Measurements from ENCODE around the gene SP4.

Gene SP4

DNA sequence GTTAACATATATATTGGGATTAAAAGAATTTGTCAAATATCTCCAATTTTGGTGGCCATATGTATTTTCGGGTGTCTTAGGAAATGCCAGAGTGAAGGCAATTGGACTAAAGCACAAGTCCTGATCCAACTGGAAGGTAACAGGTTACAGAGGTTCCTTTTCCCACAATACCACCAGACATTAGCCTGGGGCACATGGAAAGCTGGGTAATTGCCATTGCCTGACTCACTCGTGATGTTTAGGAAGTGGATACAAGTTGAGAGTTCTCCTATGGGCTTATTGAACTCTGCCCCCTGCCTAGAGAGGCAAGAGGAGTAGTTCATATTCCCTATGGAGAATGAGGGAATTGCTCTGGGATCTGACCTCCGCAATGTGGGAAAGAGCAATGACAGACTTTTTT lies 120.6 kb downstream of the SP4 start:
- Histone ChIP-seq H3K9ac (ENCODE audit: low read length) (no peak overlapping the region), H3K36me3 (ENCODE audit: insufficient read depth, low read length) (no peaks in the 10 kb centered on the region), H3K4me3 (ENCODE audit: low read depth, low read length, poor library complexity, severe bottlenecking) (no peak overlapping the region), H3K4me2 (ENCODE audit: low read length) (no peak overlapping the region), H3K9me2 (ENCODE audit: low read depth, low read length) (no peaks in the 10 kb centered on the region), H3K27me3 (ENCODE audit: insufficient read depth, low read length) (no peaks in the 10 kb centered on the region), H3K27ac (ENCODE audit: low read depth, low read length, poor library complexity, severe bottlenecking) (no peak overlapping the region), H4K20me1 (ENCODE audit: insufficient read depth, low read length) (no peaks in the 10 kb centered on the region), H3F3A (ENCODE audit: insufficient read depth, low read length) (no peaks in the 10 kb centered on the region), H3K79me2 (ENCODE audit: insufficient read depth, low read length) (no peaks in the 10 kb centered on the region), H3K9me3 (ENCODE audit: low read length) (no peaks in the 10 kb centered on the region), H2AFZ (ENCODE audit: low read length) (no peak overlapping the region), H3K4me1 (ENCODE audit: insufficient read depth, low read length, severe bottlenecking) (no peaks in the 10 kb centered on the region)
- no peak for TF ChIP-seq EZH2 (IDR thresholded peaks at IDR 0.05; ENCODE audit: borderline replicate concordance, low read length)
- TF ChIP-seq, protein P1, sequence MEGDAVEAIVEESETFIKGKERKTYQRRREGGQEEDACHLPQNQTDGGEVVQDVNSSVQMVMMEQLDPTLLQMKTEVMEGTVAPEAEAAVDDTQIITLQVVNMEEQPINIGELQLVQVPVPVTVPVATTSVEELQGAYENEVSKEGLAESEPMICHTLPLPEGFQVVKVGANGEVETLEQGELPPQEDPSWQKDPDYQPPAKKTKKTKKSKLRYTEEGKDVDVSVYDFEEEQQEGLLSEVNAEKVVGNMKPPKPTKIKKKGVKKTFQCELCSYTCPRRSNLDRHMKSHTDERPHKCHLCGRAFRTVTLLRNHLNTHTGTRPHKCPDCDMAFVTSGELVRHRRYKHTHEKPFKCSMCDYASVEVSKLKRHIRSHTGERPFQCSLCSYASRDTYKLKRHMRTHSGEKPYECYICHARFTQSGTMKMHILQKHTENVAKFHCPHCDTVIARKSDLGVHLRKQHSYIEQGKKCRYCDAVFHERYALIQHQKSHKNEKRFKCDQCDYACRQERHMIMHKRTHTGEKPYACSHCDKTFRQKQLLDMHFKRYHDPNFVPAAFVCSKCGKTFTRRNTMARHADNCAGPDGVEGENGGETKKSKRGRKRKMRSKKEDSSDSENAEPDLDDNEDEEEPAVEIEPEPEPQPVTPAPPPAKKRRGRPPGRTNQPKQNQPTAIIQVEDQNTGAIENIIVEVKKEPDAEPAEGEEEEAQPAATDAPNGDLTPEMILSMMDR (IDR thresholded peaks at IDR 0.05; ENCODE audit: low read length), result no peak

DNA sequence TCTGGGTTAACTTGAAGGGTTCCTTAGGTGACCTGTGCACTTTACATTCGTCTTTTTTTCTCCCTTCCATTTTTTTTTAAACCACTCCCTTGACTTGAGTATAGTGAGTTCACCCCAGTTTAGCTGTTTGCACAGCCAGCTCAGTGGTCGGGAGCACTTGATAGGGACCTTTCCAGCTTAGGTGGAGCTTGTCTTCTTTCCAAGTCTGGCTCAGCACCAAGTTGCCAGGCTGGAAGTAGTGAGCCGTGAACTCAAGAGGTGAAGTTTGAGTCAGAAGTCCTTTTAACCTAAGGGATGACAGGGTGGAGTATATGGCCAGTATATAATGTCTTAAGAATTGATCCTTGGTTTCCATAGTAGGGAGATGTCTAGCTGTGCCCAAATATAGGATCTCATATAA lies 122.2 kb downstream of the SP4 start:
- no peak overlapping the region for H3K27ac ChIP-seq (ENCODE audit: low read depth, low read length, poor library complexity, severe bottlenecking)
- no peaks in the 10 kb centered on the region for H3F3A ChIP-seq (ENCODE audit: insufficient read depth, low read length)
- no peaks in the 10 kb centered on the region for H4K20me1 ChIP-seq (ENCODE audit: insufficient read depth, low read length)

DNA sequence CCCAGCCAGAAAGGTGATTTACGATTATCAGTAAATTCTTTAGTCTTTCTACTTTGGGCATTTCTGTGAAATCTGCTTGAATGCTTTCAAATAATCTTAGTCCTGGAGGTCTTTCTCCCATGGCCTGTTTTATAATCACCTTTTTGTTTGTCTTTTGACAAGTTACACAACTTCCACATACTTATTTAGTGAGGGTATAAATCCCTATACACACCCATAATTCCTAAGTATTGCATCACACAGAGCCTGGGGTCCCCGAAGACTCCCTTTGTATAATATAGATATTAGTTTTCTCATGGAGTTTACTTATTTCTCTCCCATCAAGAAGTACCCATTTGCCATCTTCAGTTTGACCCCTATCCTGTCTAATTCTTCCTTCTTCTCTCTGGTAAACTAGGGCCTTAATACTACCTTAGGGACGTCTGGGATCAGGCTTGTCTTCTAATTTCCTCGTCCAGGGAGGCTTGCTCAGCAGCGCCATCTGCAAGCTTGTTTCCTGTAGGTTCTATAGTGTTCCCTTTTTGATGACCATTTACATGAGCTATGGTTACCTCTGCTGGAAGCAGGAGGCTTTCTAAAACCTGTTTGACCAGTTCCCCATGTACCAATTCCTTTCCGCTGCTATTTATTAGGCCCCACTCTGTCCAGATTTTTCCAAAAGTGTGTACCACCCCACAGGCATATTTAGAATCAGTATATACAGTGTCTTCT lies 123.1 kb downstream of the SP4 start:
- Histone ChIP-seq H3K36me3 (ENCODE audit: insufficient read depth, low read length) (no peaks in the 10 kb centered on the region), H3F3A (ENCODE audit: insufficient read depth, low read length) (no peaks in the 10 kb centered on the region), H3K4me3 (ENCODE audit: low read depth, low read length, poor library complexity, severe bottlenecking) (no peak overlapping the region), H3K27me3 (ENCODE audit: insufficient read depth, low read length) (no peaks in the 10 kb centered on the region), H3K4me1 (ENCODE audit: insufficient read depth, low read length, severe bottlenecking) (no peaks in the 10 kb centered on the region), H3K27ac (ENCODE audit: low read depth, low read length, poor library complexity, severe bottlenecking) (no peak overlapping the region), H3K79me2 (ENCODE audit: insufficient read depth, low read length) (no peaks in the 10 kb centered on the region), H3K9me3 (ENCODE audit: low read length) (no peaks in the 10 kb centered on the region), H2AFZ (ENCODE audit: low read length) (no peak overlapping the region), H3K9ac (ENCODE audit: low read length) (no peak overlapping the region), H3K4me2 (ENCODE audit: low read length) (no peak overlapping the region), H4K20me1 (ENCODE audit: insufficient read depth, low read length) (no peaks in the 10 kb centered on the region), H3K9me2 (ENCODE audit: low read depth, low read length) (no peaks in the 10 kb centered on the region)
- TF ChIP-seq, protein P1 (IDR thresholded peaks at IDR 0.05; ENCODE audit: low read length), result peak; percentile 45; the same call in 1 of the 2 replicates
- no peak for TF ChIP-seq EZH2 (IDR thresholded peaks at IDR 0.05; ENCODE audit: borderline replicate concordance, low read length)

More for the DNA sequence above, 122.2 kb downstream of the SP4 start:
- Histone ChIP-seq H3K9ac (ENCODE audit: low read length) (no peak overlapping the region), H3K4me2 (ENCODE audit: low read length) (no peak overlapping the region), H3K36me3 (ENCODE audit: insufficient read depth, low read length) (no peaks in the 10 kb centered on the region), H3K9me3 (ENCODE audit: low read length) (no peaks in the 10 kb centered on the region), H3K27me3 (ENCODE audit: insufficient read depth, low read length) (no peaks in the 10 kb centered on the region), H3K4me1 (ENCODE audit: insufficient read depth, low read length, severe bottlenecking) (no peaks in the 10 kb centered on the region), H2AFZ (ENCODE audit: low read length) (no peak overlapping the region), H3K4me3 (ENCODE audit: low read depth, low read length, poor library complexity, severe bottlenecking) (no peak overlapping the region), H3K79me2 (ENCODE audit: insufficient read depth, low read length) (no peaks in the 10 kb centered on the region), H3K9me2 (ENCODE audit: low read depth, low read length) (no peaks in the 10 kb centered on the region)
- TF ChIP-seq, protein P1 (IDR thresholded peaks at IDR 0.05; ENCODE audit: low read length), result no peak
- TF ChIP-seq EZH2 (IDR thresholded peaks at IDR 0.05; ENCODE audit: borderline replicate concordance, low read length), result no peak

Data from OCI-LY1 (cell line).